CD4-positive, alpha-beta T cell treated with Interleukin-4 for 1 hour (primary cell): ENCODE data around the gene SSTR5.
"Not testable (repeated sequence)": the region's sequence is repeated elsewhere in the genome, so short reads cannot be mapped to it uniquely, and the experiment has no call there.

Experiments
- DNase-seq, 2 donors: peaks; one replicate each; pipeline ENCODE4 v3.0.0-alpha.2; 2020 to 2022

The SSTR5 gene

GRCh38 chr16:1072526-1073261, at the start of gene SSTR5:
SSTR5 (plus strand) TSS chr16:1072747; CDS start chr16:1078869, 6,122 bp downstream.
- no peak for DNase-seq

DNA sequence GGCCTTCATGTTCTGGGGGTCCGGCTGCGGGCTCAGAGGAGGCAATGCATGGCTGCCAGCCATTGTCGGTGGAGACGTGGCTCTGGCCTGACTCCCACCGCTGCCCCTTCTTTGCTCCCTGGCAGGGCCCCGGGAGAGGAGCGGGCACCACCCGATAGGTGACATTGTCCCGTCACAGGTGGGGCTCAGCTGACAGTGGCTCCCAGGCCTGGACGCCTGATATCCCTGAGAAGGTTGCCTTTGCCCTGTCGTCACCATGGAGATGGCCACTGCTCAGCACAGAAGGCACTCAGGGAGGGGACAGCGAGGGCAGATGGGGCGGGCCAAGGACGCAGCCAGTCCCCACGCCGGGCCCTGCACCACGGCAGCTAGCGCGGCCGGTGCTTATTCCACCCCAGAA, 48.4 kb upstream of the SSTR5 start:
- no peak for DNase-seq

DNA sequence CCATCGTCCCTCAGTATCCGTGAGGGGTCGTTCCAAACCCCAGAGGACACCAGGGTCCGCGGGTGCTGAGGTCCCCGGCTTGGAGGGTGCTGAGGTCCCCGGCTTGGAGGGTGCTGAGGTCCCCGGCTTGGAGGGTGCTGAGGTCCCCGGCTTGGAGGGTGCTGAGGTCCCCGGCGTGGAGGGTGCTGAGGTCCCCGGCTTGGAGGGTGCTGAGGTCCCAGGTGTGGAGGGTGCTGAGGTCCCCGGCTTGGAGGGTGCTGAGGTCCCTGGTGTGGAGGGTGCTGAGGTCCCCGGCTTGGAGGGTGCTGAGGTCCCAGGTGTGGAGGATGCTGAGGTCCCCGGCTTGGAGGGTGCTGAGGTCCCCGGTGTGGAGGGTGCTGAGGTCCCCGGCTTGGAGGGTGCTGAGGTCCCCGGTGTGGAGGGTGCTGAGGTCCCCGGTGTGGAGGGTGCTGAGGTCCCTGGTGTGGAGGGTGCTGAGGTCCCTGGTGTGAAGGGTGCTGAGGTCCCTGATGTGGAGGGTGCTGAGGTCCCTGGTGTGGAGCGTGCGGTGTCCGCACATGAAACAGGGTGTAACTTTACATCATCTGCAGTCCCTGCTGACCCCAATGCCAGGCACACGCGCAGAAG, 47.3 kb upstream of the SSTR5 start:
- not testable (repeated sequence) for DNase-seq

DNA sequence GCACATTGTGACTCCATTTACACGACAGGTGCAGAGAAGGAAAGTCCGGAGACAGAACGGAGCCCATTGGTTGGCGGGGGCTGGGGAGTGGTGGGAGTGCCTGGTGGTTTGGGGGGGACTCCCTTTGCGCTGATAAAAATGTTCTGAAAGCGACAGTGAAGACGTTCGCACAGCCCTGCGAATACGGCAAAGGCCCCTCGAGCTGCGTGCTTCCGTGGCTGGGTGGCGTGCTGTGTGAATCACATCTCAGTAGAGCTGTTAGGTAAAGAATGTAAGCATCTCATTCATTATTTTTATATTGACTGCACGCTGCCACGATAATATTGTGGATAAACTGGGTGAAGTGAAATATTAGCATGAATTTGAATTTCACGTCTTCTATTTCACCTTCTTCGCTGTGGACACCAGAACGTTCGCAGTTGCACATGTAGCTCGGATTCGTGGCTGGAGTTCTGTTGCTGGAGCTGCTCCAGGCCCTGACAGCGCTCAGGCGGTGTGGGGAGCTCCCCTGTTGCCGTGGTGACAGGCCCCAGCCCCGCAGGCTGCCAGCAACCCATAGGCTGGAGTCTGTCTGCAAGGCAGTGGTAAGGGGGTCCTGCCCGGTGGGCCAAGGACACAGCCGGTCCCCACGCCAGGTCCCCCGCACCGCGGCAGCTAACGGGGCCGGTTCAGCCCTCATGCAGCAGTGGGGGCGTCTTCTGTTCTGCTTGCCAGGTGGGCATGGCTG, 46.3 kb upstream of the SSTR5 start:
- no peak for DNase-seq

DNA sequence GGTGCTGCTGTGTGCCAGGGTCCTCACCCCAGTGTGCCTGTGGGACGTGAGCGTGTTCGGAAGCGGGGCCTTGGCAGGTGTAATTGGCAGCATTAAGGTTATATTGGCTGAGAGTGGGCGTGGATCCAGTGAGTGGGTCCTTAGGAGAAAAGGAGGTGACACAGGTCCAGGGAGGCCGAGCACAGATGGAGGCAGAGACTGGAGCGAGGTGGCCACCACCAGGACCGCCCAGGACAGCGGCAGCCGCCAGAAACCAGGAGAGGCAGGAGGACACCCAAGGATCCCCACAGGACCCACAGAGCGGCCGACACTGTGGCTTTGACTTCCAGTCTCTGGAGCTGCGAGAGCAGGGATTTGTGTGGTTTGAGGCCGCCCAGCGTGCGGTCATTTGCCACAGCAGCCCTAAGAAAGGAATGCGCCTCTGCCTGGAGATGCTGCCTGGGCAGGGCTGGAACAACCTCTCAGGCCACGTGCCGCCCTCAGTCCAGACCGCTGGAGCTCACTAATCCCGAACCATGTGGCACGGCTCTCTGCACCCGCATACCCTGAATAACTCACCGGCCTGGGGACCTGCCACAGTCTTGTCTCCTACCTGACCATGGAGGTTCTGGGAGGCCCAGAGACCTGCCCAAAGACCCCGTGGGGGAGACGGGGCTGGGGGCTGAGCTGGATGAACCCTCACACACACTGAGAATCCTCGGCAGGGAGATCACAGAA, 45.6 kb upstream of the SSTR5 start:
- DNase-seq, result no peak

DNA sequence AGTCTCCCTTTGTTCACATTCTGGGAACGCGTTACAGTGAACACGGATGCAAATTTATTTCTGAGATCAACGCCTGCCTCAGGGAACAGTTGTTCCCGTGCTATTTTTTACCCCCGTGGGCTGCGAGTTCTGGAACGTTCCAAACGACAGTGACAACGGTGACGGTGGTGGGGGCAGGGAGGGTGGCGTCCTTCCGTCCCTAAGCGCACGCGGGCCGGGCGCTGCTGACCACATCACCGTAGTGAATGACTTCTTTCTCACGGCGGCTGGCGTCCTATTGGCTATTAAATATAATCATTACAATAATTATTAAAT, 45.1 kb upstream of the SSTR5 start:
- DNase-seq, result no peak

DNA sequence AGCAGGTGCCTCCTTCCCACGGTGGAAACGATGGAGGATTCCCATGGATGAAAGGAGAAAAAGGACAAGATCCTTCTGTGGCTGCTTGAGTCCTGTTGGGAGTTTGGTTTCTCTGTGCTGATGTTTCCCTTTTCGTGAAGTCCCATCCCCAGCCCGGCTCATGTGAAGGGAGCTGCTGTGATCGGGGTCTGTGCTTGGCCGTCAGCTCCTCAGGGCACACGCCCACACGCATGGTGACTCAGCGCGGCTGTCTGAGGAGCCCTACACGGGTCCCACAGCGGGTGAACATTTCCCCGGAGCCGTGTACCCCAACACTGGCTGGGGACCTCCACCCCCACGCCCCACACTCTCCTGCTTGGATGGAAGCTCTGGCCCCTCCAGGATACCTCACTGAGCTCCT, 44.5 kb upstream of the SSTR5 start:
- no peak for DNase-seq

GRCh38 chr16:1028524-1029258, 43.9 kb upstream of the SSTR5 start:
- no peak for DNase-seq

DNA sequence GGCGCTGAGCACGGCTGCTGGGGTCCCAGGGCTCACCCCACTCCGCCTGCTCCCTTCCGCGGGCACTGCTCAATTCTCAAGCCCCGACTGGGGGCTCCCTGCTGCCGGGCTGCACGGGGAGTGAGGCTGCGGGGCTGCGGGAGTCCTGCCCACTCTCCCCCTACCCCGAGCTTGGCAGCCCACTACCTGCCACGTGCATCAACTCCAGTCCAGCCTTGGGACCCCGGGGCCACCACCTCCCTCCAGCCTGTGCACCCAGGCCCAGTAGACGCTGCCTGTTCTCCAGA, 43.3 kb upstream of the SSTR5 start:
- no peak for DNase-seq

DNA sequence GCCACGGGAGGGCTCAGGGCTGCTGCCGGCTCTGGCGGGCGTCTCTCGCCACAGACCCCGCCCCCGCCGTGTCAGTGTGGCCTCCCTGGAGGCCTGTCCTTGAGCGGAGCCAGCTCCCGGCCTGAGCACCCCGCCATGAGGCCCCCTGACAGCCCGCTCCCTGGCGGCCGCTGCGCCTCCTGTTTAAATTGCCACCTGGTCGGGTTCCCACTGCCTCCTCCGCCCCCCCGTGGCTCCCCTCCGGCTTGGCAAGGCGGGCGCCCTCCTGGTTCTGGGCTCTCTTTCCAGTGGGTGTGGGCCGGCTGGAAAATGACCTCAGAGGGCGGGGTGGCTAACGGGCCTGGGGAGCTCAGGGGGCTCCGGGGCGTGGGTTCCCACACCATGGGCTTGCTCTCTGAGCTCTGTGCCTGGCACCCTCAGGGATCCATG, 42.1 kb upstream of the SSTR5 start:
- DNase-seq, result no peak

DNA sequence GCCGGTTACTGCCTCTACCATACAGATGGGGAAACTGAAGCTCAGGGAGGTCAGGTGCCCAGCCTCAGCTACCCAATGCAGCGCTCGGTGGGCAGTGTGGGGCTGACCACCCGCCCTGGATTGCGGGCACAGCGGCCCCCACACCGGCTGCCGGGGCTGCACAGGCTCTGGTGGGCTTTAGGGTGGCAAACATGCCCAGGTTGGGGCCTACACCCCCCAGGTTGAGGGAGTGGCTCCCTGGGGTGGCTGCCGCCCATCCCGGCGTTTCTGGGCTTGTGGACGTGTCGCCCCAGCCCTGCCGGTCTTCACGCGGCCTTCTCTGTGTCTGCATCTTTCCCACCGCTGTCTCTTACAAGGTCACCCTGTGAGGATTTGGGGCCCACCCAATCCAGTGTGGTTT, 40.9 kb upstream of the SSTR5 start:
- no peak for DNase-seq

GRCh38 chr16:1032607-1033006, 39.9 kb upstream of the SSTR5 start:
- DNase-seq, result no peak

GRCh38 chr16:1033128-1033679, 39.3 kb upstream of the SSTR5 start:
- DNase-seq, result no peak

GRCh38 chr16:1034230-1035065, 38.1 kb upstream of the SSTR5 start:
- no peak for DNase-seq

DNA sequence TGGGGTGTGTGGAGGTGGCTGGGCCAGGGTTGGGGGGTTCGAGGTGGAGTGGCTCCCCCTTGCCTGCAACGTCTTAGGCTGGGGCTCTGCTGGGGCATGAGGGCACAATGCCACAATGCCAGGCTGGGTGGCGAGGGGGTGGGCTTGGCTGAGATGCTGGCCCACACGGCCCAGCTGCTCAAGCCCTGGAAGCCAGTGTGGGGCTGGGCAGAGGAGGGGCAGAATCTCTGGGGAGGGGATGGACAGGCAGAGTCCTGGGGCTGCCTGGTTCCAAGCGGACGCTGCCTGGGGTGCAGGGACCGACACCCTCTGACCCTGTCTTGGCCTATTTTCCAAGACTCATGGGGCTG, 37.5 kb upstream of the SSTR5 start:
- DNase-seq, result no peak

GRCh38 chr16:1036166-1036565, 36.4 kb upstream of the SSTR5 start:
- no peak for DNase-seq

- no peak for DNase-seq
Observed at GRCh38 chr16:1036726-1037393, 35.7 kb upstream of the SSTR5 start.

- DNase-seq, result no peak
Observed at GRCh38 chr16:1037394-1038257, 34.9 kb upstream of the SSTR5 start.

- DNase-seq, result no peak
Observed at GRCh38 chr16:1038932-1039331, 33.6 kb upstream of the SSTR5 start.

GRCh38 chr16:1039762-1040161, 32.8 kb upstream of the SSTR5 start:
- DNase-seq, result no peak
